C4-2B (cell line): Measurements from ENCODE around the gene SGK1.

Experiments used
- ZFX ChIP-seq: fragments of 450-650 bp; IDR thresholded peaks from 2 replicates; pipeline ENCODE4 v1.6.1; 2017
- TF ChIP-seq, protein P1 (sequence below): fragments of 450-650 bp; conservative IDR thresholded peaks from 2 replicates; pipeline ENCODE4 v1.5.1; 2017; ENCODE audit warnings: mild to moderate bottlenecking

DNA sequence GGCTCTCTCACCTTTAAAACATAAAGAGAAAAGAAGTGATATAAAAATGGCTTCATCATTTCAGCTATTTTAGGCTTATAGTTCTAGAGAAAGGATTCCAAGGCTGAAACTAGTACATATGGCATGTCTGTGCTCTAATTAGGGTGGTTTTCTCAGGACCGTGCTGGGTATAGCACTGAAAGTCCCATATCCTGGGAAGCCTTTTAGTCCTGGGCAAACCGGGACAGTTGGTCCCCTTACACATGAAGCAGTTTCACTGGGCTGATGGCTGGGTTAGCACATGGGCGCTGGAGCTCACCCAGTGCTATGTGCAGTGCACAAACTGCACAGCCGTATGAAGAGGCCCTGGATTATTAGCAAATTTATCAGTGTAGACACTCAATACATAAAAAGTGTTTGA, 110.5 kb downstream of the SGK1 start:
- TF ChIP-seq, protein P1, sequence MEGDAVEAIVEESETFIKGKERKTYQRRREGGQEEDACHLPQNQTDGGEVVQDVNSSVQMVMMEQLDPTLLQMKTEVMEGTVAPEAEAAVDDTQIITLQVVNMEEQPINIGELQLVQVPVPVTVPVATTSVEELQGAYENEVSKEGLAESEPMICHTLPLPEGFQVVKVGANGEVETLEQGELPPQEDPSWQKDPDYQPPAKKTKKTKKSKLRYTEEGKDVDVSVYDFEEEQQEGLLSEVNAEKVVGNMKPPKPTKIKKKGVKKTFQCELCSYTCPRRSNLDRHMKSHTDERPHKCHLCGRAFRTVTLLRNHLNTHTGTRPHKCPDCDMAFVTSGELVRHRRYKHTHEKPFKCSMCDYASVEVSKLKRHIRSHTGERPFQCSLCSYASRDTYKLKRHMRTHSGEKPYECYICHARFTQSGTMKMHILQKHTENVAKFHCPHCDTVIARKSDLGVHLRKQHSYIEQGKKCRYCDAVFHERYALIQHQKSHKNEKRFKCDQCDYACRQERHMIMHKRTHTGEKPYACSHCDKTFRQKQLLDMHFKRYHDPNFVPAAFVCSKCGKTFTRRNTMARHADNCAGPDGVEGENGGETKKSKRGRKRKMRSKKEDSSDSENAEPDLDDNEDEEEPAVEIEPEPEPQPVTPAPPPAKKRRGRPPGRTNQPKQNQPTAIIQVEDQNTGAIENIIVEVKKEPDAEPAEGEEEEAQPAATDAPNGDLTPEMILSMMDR: no peak
- TF ChIP-seq ZFX: no peak
